ENCODE data around the gene HRH1.
A peak's percentile ranks its signal among the peaks of the same experiment; 100 is the strongest.
"Not testable (repeated sequence)": the region's sequence is repeated elsewhere in the genome, so short reads cannot be mapped to it uniquely, and the experiment has no call there.

Gene HRH1

GRCh38 chr3:11245827-11246662, 91.8 kb downstream of the HRH1 start:
- DNase-seq: no peak

DNA sequence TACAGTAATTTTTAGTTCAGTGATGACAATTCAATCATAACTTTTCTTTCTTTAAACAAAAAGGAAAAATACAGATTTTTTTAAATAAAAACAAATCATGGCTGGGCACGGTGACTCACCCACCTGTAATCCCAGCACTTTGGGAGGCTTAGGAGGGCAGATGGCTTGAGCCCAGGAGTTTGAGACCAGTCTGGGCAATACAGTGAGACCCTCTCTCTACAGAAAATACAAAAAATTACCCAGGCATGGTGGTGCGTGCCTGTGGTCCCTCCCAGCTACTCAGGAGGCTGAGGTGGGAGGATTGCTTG, 92.3 kb downstream of the HRH1 start:
- DNase-seq: no peak

DNA sequence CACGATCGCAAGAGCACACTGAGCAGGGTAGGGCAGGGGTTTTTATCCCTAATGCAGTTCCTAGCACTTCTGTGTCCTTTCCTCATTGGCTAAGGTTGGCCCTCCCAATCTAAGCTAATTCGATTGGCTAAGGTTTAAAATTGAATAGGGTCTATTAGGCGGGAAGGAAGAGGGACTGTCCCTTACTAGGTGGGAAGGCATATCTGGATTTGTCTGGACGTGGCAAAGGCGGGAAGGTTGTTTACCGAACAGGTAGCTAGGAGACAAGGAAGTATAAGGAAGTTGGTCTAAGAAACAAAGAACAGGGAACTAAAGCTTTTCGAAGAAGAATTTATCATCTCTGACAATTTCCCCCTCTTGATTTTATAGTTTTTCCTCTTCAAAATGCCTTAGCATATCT, 93.1 kb downstream of the HRH1 start:
- DNase-seq: no peak

- DNase-seq: no peak
Measured at GRCh38 chr3:11248596-11248995, 94.3 kb downstream of the HRH1 start.

- DNase-seq: no peak
Measured at GRCh38 chr3:11250902-11251806, 96.9 kb downstream of the HRH1 start.

GRCh38 chr3:11251807-11252176, 97.5 kb downstream of the HRH1 start:
- no peak for DNase-seq

DNA sequence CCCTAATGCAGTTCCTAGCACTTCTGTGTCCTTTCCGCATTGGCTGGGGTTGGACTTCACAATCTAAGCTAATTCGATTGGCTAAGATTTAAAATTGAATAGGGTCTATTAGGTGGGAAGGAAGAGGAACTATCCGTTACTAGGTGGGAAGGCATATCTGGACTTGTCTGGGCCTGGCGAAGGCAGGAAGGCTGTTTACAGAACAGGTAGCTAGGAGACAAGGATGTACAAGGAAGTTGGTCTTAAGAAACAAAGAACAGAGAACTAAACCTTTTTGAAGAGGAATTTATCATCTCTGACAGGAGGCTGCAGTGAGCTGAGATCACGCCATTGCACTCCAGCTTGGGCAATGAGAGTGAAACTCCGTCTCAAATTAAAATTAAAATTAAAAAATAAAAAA, 100.6 kb downstream of the HRH1 start:
- DNase-seq: no peak

DNA sequence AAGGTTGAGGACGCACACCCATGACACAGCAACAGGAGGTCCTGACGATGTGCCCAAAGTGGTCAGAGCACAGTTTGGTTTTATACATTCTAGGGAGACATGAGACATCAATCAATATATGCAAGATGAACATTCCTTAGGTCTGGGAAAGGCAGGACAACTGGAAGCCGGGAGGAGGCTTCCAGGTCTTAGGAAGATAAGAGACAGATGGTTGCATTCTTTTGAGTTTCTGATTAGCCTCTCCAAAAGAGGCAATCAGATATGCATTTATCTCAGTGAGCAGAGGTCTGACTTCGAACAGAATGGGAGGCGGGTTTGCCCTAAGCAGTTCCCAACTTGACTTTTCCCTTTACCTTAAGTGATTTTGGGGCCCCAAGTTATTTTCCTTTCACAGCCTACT, 101.2 kb downstream of the HRH1 start:
- DNase-seq: not testable (repeated sequence)

DNA sequence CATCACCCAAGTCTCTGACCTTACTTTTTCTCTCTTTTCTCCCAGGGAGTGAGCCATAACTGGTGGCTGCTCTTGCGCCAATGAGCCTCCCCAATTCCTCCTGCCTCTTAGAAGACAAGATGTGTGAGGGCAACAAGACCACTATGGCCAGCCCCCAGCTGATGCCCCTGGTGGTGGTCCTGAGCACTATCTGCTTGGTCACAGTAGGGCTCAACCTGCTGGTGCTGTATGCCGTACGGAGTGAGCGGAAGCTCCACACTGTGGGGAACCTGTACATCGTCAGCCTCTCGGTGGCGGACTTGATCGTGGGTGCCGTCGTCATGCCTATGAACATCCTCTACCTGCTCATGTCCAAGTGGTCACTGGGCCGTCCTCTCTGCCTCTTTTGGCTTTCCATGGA, 104.7 kb downstream of the HRH1 start:
- no peak for DNase-seq

DNA sequence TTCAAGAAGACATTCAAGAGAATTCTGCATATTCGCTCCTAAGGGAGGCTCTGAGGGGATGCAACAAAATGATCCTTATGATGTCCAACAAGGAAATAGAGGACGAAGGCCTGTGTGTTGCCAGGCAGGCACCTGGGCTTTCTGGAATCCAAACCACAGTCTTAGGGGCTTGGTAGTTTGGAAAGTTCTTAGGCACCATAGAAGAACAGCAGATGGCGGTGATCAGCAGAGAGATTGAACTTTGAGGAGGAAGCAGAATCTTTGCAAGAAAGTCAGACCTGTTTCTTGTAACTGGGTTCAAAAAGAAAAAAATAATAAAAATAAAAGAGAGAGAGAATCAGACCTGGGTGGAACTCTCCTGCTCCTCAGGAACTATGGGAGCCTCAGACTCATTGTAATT, 106.2 kb downstream of the HRH1 start:
- DNase-seq: no peak

DNA sequence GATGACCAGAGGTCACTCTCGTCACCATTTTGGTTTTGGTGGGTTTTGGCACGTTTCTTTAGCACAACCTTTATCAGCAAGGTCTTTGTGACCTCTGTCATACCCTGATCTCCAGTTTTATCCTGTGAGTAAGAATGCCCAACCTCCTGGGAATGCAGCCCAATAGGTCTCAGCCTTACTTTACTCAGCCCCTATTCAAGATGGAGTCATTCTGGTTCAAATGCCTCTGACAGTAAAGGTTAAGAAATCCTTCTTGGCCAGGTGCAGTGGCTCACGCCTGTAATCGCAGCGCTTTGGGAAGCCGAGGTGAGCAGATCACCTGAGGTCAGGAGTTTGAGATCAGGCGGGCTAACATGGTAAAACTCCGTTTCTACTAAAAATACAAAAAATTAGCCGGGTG, 114.7 kb downstream of the HRH1 start:
- no peak for DNase-seq

DNA sequence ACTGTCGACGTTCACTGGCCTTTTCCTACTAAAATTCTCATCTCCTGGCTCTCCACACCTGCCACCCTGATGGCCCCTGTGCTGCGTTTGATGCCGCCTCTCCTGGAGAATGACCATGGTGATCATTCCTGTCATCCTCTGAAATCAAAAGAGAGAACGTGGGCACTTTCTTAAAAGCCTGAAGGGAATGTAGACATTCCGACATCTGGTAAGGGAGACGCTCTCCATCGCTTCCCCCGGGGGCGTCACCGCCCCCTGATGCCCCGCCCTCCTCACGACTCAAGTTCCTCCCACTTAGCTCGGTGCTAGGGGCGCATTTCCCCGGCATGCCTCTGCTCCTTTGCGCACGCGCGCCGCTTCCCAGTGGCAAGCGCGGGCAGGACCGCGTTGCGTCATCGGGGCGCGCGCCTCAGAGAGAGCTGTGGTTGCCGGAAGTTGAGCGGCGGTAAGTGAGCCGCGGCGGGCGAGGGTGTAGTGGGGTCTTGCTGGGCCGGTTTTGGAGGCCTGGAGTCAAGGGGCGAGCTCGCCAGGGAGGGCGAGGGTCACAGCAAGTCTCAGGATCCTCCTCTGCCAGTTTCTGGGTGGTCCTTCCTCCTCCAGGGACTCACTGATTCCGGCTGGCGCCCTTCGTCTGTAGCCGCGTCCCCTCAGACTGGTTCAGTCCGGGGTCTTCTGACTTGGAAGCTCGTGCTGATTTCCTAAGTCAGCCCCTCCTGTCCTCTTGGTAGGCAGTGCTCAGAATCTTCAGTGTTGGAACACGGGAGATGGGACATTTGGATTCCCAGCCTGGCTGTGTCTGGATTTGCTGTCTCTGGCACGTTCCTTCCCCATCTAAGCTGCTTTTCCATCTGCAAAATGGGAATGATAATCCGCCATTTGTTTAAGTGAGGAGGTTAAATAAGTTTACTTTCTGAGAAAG, 118.0 kb downstream of the HRH1 start, which contains the start of gene ATG7:
Gene ATG7, plus strand, starts transcription at position 412 of the 919 bp plus-strand sequence. CDS start 26,299 bp downstream, outside the sequence.
- peak; percentile 73 for DNase-seq

- DNase-seq: no peak
Measured at GRCh38 chr3:11272906-11273574, 118.7 kb downstream of the HRH1 start.

DNA sequence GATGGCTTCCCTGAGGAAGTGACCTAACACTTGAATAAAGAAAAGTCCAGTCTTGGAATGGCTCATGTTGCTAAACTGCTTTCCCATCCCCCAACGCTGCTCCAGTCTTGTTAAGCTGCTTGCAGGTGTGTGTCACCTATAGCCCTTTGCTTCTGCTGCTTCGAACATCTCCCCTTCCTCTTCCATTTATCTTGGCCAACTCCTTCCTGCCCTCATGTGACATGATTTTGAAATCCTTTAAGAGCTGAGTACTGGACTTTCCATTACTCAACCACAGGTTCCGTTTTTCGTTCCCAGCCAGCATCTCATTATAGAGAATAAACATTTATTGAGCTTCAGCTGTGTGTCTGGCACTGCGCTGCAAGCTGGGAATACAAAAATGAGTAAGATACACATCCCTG, 119.6 kb downstream of the HRH1 start:
- DNase-seq: no peak

- DNase-seq: no peak
Measured at GRCh38 chr3:11274566-11275142, 120.4 kb downstream of the HRH1 start.

DNA sequence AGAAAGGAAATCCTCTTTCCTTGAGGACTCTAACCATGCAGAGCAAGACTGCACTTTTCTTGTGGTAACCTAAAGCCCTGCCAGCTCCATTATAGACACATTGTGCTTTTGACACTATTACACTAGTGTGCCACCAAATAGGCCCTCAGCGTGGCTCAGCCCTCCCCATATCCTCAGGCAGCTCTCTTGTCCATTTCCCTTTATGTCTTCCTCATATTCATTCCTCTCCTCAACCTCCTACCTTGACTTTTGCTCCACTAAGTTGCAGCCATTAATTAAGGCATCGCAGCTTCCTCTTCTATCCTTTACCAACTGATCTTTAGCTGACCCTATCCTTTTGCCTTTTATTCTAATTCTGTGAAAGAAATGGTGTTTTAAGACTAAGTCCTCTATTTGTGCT, 121.6 kb downstream of the HRH1 start:
- DNase-seq: no peak

DNA sequence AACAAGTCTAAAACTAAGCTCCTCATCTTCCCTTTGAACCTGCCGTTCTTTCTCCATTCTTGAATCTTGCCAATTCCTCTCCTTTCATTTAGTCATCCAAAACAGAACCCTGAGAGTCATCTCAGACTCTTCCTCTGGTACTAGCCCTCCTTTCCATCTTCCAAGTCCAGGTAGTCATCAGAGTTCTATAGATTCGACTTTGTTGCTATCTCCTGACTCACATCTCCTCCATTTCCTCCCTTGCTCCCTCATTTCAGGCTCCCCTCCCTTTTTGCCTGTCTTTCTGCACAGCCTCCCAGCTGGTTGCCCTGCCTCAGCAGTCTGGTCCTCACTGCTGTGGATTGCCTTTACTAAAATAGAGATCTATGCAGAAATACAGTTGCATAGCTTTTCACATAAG, 122.6 kb downstream of the HRH1 start:
- DNase-seq: no peak

DNA sequence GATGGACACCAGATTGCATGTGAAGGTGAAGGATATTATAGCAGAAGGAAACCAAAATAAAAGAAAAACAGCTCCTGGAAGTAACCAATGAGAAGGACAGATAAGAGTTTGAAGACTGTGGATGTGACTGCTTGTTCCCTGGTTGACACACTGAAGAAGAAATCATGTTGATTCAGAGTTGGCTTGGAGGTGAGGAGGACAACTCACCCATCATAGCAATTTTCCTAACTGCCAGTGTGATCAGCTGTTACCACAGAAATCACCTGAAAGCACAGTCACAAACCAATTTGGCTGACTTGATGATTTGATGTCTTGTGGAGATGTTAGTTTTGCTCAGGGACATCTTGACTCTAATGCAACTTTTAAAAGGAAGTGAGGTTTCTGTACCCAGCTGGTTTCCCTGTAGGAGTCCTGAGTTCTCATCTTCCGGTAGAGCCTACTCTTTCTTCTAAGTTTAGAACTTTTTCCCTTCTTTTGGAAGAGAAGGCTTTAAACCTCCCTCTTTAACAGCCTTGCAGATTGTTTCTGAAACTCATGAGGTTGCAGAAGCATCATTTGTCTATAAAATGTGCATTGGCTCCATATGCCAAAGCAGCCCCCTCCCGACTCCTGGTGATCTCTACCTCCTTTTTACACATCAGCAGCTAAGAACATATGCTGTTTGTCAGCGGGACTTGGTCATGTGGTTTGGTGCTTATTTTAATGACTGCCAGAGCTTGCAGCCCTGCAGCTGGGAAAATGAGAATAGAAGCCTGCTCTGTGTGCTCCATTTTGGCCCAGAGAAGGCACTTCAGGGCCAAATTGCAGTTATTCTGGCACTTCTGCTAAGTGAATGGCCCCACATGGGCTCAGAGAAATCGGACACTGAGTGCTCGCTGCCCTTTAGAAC, 128.2 kb downstream of the HRH1 start:
- no peak for DNase-seq

- no peak for DNase-seq
Measured at GRCh38 chr3:11283139-11283475, 128.8 kb downstream of the HRH1 start.

DNA sequence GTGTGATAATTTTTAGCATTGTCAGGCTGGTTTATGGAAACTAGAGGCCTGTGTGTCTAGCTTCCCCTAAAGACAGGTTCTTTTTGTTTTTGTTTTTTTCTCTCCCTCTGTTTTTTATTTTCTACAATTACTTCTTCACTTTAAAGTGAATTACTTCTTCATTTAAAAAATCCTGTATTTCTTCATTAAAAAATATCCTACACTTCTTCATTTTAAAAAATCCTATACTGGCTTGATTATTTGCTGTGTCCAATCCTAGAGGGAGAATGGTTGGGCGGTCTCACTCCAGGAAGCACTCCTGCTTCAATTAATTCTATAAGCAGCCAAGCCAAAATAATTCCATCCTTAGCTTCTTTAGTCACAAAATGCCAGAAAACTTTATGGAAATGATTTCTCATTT, 129.7 kb downstream of the HRH1 start:
- DNase-seq: no peak

DNA sequence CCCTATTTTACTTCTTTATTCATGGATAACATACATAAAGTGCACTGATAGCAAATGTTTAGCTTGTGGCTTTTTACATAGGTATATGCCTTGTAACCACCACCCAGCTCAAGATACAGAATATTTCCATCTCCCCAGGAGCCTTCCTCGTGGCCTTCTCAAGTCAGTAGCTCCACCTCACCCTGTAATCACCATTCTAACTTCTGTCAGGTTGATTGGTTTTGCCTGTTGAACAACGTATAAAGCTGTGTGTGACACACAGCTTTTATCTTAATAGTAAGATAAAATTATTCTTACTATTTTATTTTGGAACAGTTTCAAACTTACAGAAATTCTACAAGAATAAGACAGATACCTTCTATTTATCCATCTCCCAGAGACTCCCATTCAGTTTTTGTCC, 131.2 kb downstream of the HRH1 start:
- DNase-seq: no peak

Data from DMS153 (cell line).